ENCODE results near the gene AGBL1.

The AGBL1 gene

DNA sequence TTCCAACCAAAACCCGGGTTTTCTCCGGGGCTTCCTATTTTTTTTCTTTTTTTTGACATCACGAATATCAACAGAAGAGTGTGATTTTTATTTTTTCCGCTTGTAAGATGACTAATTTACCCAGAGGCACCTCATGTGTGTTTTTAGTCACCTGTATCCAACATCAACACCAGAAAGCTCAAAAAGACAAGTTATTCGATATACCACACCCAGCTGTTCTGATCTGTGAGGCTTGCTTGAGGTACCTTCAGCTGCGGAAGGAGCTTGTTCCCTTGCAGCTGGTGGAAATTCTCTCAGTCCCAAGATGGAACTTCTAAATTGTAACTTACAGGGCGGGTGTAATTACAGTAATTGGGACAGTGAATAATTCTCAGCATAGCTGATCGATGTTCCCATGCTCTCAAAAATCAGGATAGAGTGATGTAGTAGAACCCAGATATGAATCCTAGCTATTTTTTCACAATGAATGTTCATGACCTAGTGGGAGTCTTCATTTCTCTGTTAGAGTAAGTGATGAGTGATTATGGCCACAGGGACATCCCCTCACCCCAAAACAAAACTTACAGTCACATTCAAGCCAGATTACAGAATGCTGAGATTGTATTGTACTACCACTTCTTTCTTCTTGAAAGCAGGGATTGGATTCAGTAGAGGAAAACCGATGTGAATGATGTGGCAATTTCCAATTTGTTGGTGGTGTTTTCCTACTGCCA lies 232.1 kb downstream of the AGBL1 start:
- Mint-ChIP-seq H3K27ac (no peak overlapping the region), H3K27me3 (ENCODE audit: low read depth) (no peaks in the 10 kb centered on the region), H3K36me3 (ENCODE audit: low read depth) (no peaks in the 10 kb centered on the region), H3K9me3 (peaks cover 6% of the 10 kb centered on the region), H3K4me3 (no peak overlapping the region), H3K4me1 (no peaks in the 10 kb centered on the region)
- TF ChIP-seq, protein P1, sequence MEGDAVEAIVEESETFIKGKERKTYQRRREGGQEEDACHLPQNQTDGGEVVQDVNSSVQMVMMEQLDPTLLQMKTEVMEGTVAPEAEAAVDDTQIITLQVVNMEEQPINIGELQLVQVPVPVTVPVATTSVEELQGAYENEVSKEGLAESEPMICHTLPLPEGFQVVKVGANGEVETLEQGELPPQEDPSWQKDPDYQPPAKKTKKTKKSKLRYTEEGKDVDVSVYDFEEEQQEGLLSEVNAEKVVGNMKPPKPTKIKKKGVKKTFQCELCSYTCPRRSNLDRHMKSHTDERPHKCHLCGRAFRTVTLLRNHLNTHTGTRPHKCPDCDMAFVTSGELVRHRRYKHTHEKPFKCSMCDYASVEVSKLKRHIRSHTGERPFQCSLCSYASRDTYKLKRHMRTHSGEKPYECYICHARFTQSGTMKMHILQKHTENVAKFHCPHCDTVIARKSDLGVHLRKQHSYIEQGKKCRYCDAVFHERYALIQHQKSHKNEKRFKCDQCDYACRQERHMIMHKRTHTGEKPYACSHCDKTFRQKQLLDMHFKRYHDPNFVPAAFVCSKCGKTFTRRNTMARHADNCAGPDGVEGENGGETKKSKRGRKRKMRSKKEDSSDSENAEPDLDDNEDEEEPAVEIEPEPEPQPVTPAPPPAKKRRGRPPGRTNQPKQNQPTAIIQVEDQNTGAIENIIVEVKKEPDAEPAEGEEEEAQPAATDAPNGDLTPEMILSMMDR (IDR thresholded peaks at IDR 0.05; ENCODE audit: unreplicated experiment in 3 of 3): no peak

DNA sequence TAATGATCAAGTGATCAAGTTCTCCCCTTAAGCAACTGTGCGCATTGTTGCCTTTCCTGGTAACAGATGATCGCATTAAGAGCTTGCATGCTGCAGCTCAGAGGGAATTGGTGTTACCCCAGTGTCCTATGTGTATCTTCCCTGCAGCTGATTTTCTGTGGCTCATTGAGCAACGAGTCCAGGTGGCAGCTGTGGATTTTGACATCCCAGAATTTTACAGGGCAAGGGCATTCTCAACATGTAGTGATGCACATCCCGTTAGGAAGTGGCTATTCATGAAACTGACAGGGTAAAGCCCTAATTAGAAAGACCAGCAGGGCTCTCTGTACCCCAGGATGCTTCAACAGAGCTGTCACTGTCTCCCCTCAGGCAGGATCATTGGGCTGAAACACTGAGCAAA lies 232.8 kb downstream of the AGBL1 start:
- Mint-ChIP-seq H3K36me3 (ENCODE audit: low read depth) (no peaks in the 10 kb centered on the region), H3K4me3 (no peak overlapping the region), H3K27me3 (ENCODE audit: low read depth) (no peaks in the 10 kb centered on the region), H3K27ac (no peak overlapping the region), H3K4me1 (no peaks in the 10 kb centered on the region), H3K9me3 (peaks cover 6% of the 10 kb centered on the region)
- TF ChIP-seq, protein P1 (IDR thresholded peaks at IDR 0.05; ENCODE audit: unreplicated experiment in 3 of 3): no peak

DNA sequence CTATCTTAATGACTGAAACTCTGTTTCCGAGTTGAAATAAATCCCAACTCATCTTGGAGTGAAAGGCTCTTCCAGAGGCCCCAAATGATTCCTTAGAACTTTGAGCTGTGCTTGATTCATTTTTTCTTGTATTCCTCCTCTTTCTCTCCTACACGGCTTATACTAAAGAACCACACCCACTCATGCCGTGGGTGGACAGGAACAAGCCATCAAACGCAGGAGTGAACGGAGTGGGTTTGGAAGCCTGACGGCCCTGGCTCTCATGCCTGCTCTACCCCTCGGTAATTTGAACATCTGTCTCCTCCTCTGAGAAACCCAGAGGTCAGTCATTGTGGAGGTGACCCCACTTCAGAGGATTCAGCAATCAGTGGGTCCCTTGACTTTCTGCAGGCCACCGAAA lies 236.5 kb downstream of the AGBL1 start:
- TF ChIP-seq, protein P1 (IDR thresholded peaks at IDR 0.05; ENCODE audit: unreplicated experiment in 3 of 3): no peak
- no peaks in the 10 kb centered on the region for H3K4me1 Mint-ChIP-seq
- H3K36me3 Mint-ChIP-seq (ENCODE audit: low read depth): no peaks in the 10 kb centered on the region
- H3K27ac Mint-ChIP-seq: peak overlapping the region in 1 of 3 experiments; percentile 0
- H3K9me3 Mint-ChIP-seq: no peaks in the 10 kb centered on the region
- no peaks in the 10 kb centered on the region for H3K27me3 Mint-ChIP-seq (ENCODE audit: low read depth)
- no peak overlapping the region for H3K4me3 Mint-ChIP-seq

DNA sequence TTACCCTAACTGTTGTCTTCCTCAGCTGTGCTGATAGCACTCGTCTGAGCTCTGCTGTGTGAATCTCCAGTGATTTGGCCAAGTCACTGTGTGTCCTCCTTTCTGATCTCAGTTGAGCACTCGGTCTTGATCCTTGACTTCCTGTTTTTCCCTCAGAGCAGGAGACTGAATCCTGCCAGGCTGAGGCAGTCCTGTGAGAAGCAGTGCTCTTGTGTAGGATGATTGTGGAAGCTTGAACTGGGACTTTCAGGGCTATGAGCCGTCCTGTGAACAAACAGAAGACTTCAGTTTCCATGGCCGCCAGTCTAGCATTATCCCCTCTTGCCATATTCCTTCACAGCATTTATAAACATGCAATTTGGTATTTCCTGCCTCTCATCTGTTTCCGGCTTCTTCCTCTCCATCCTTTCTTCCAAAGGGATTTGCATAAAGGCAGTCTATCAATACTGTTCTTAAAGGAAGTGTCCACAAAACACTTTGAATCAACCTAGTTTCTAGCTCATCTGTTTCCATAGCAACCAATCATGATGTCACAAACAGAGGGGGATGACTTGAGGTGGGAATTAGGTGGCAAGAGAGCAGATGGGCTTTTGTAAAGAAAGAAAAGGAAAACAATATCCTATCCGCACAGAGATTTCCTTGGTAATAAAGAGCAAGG lies 237.2 kb downstream of the AGBL1 start:
- Mint-ChIP-seq H3K4me3 (no peak overlapping the region), H3K36me3 (ENCODE audit: low read depth) (no peaks in the 10 kb centered on the region), H3K4me1 (no peaks in the 10 kb centered on the region), H3K27me3 (ENCODE audit: low read depth) (no peaks in the 10 kb centered on the region), H3K9me3 (no peaks in the 10 kb centered on the region), H3K27ac (peak overlapping the region in 1 of 3 experiments; percentile 0)
- TF ChIP-seq, protein P1 (IDR thresholded peaks at IDR 0.05; ENCODE audit: unreplicated experiment in 3 of 3): no peak

DNA sequence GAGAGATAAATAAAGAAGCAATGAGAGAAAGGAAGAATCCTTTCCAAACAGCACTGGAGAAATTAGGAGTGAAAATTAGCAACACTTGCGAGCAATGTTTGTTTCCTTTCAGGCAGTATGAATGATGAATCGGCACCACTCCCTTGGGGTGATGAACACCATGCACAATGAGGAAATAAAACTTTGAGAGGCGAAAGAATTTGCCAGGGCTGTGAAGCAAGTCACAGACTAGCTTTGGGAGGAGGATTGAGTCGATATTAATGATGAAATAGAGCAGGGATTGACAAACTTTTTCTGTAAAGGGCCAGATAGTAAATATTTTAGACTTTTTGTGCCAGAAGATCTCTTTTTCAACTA lies 237.7 kb downstream of the AGBL1 start:
- no peaks in the 10 kb centered on the region for H3K27me3 Mint-ChIP-seq (ENCODE audit: low read depth)
- H3K4me3 Mint-ChIP-seq: no peak overlapping the region
- H3K27ac Mint-ChIP-seq: no peak overlapping the region
- no peaks in the 10 kb centered on the region for H3K9me3 Mint-ChIP-seq
- H3K4me1 Mint-ChIP-seq: no peaks in the 10 kb centered on the region
- no peaks in the 10 kb centered on the region for H3K36me3 Mint-ChIP-seq (ENCODE audit: low read depth)
- TF ChIP-seq, protein P1 (IDR thresholded peaks at IDR 0.05; ENCODE audit: unreplicated experiment in 3 of 3): no peak

DNA sequence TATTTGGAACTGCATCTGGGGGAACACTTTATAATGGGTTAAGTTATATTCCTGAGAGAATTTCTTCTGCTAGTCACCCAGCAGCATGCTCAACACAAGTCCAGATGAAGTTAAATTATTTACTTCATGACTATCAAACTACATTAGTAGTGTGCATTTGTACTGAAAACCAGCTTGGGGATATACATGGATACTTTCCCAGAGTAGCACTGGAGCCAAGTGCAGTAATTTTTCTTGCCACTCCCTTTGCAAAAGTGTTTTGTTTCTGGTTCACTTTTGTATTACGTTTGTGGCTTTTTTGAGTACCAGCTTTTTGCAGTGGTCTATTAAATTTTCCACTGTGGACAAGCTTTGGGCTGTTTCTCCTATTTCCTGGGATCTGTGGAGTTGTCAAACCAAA lies 243.0 kb downstream of the AGBL1 start:
- no peaks in the 10 kb centered on the region for H3K9me3 Mint-ChIP-seq
- H3K4me3 Mint-ChIP-seq: no peak overlapping the region
- no peak overlapping the region for H3K27ac Mint-ChIP-seq
- TF ChIP-seq, protein P1 (IDR thresholded peaks at IDR 0.05; ENCODE audit: unreplicated experiment in 3 of 3): no peak
- H3K4me1 Mint-ChIP-seq: no peaks in the 10 kb centered on the region
- peaks cover 9% of the 10 kb centered on the region for H3K27me3 Mint-ChIP-seq (ENCODE audit: low read depth)
- no peaks in the 10 kb centered on the region for H3K36me3 Mint-ChIP-seq (ENCODE audit: low read depth)

Measured in nephron (organoid).